Smooth muscle cell (in vitro differentiated cells): ENCODE data around the gene SPATS1. TPM values are rescaled to one million over a fixed set of nuclear protein-coding genes. Genes with fewer than 3 reads are reported as not detected.

ENCODE experiments used
- DNase-seq: peaks from one replicate; lab custom pipeline; 2025; ENCODE audit not compliant: unreplicated experiment; lab: John Stamatoyannopoulos, UW
- H2AFZ ChIP-seq: fragments of 200-600 bp; sonication (generic); 2 replicates; pipeline ENCODE4 v1.6.0; 2016; ENCODE audit warnings: antibody characterized with exemption, low read depth, mild to moderate bottlenecking
- H3F3A ChIP-seq: fragments of 200-600 bp; sonication (generic); 2 replicates; pipeline ENCODE4 v1.6.0; 2017; ENCODE audit warnings: antibody characterized with exemption, low read depth
- H3K27ac ChIP-seq: fragments of 200-600 bp; sonication (generic); 2 replicates; pipeline ENCODE4 v1.5.1; 2016; ENCODE audit warnings: low read depth, mild to moderate bottlenecking
- H3K27me3 ChIP-seq: fragments of 200-600 bp; sonication (generic); 2 replicates; pipeline ENCODE4 v1.6.1; 2016; ENCODE audit warnings: low read depth, mild to moderate bottlenecking
- H3K36me3 ChIP-seq: fragments of 200-600 bp; sonication (generic); 2 replicates; pipeline ENCODE4 v1.5.1; 2016; ENCODE audit warnings: low read depth
- H3K4me1 ChIP-seq: fragments of 200-600 bp; sonication (generic); 2 replicates; pipeline ENCODE4 v1.5.1; 2016; ENCODE audit warnings: low read depth
- H3K4me2 ChIP-seq: fragments of 200-600 bp; sonication (generic); 2 replicates; pipeline ENCODE4 v1.6.0; 2016; ENCODE audit warnings: mild to moderate bottlenecking
- H3K4me3 ChIP-seq: fragments of 200-600 bp; sonication (generic); 2 replicates; pipeline ENCODE4 v1.5.1; 2016; ENCODE audit warnings: mild to moderate bottlenecking
- H3K79me2 ChIP-seq: fragments of 200-600 bp; sonication (generic); 2 replicates; pipeline ENCODE4 v1.6.0; 2016; ENCODE audit warnings: low read depth, mild to moderate bottlenecking
- H3K9ac ChIP-seq: fragments of 200-600 bp; sonication (generic); 2 replicates; pipeline ENCODE4 v1.6.0; 2016; ENCODE audit warnings: low read depth
- H3K9me3 ChIP-seq: fragments of 200-600 bp; sonication (generic); replicated peaks from 2 replicates; pipeline ENCODE4 v1.5.1; 2016; ENCODE audit warnings: low read depth
- H4K20me1 ChIP-seq: fragments of 200-600 bp; sonication (generic); 2 replicates; pipeline ENCODE4 v1.6.0; 2016; ENCODE audit warnings: low read depth
- CTCF ChIP-seq: fragments of 200-600 bp; sonication (generic); IDR thresholded peaks from 2 replicates; pipeline ENCODE4 v1.5.1; 2017; ENCODE audit warnings: borderline replicate concordance, mild to moderate bottlenecking, antibody characterized with exemption; ENCODE audit not compliant: insufficient read depth, poor library complexity, severe bottlenecking
- WGBS: methylation state at CpG from one replicate; pipeline ENCODE4 v1.1.7; 2016; ENCODE audit warnings: low lambda C conversion rate; 5-methylcytosine and 5-hydroxymethylcytosine counted together
- polyA plus RNA-seq: library from polyadenylated mRNA; unstranded; fragments of >200 nt; fragmentation: Nextera tagmentation; extraction: Ambion mirVana; gene quantifications from 2 replicates; pipeline ENCODE4 v1.2.1, GENCODE V29; 2016
- total RNA-seq: library from RNA; depleted of rRNA; stranded (reverse); fragments of >200 nt; gene quantifications from 2 replicates; pipeline ENCODE4 v1.2.3, GENCODE V29; 2014

The SPATS1 gene, protein sequence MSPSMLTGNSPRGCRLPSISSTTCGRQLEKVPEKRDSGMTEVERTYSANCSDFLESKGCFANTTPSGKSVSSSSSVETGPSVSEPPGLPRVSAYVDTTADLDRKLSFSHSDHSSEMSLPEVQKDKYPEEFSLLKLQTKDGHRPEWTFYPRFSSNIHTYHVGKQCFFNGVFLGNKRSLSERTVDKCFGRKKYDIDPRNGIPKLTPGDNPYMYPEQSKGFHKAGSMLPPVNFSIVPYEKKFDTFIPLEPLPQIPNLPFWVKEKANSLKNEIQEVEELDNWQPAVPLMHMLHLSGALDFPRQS
- not detected in 2 replicates for total RNA-seq
- polyA plus RNA-seq: not detected in 2 replicates

DNA sequence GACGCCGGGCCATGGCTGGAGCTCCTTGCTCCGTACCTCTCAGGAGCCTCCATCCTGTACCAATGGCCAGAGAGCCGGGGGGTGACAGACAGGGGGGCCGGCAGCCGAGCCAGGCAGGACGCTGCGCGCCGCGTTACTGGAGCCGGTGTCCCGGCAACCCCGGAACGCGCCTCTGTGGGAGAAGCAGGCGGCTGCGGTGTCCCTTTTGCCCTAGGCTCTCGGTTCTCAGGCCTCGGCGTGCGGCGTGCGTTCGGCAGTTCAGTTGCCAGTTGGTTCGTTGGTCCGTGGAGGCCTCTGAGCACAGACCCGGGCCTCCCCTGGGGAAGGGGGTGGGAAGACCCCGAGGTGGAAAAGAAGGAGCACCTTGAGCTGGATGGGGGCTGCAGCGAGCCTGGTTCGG, at the start of gene SPATS1:
SPATS1 (plus strand) TSS at position 162 of the 400 bp plus-strand sequence. CDS start 446 bp downstream, outside the sequence.
- no peak for DNase-seq
- 25% methylated on average over 31 of the region's 31 CpGs for WGBS
- Histone ChIP-seq H3K27me3 (peaks cover 47% of the 10 kb centered on the region), H3K4me1 (no peaks in the 10 kb centered on the region), H3K4me3 (no peak within 1 kb of the TSS), H3F3A (no peaks in the 10 kb centered on the region), H4K20me1 (no peaks in the 10 kb centered on the region), H3K27ac (no peak within 1 kb of the TSS), H2AFZ (no peak within 1 kb of the TSS), H3K4me2 (peak within 1 kb of the TSS; percentile 51), H3K79me2 (no peaks in the 10 kb centered on the region), H3K9me3 (no peaks in the 10 kb centered on the region), H3K9ac (no peak within 1 kb of the TSS), H3K36me3 (no peaks in the 10 kb centered on the region)
- no peak for TF ChIP-seq CTCF

DNA sequence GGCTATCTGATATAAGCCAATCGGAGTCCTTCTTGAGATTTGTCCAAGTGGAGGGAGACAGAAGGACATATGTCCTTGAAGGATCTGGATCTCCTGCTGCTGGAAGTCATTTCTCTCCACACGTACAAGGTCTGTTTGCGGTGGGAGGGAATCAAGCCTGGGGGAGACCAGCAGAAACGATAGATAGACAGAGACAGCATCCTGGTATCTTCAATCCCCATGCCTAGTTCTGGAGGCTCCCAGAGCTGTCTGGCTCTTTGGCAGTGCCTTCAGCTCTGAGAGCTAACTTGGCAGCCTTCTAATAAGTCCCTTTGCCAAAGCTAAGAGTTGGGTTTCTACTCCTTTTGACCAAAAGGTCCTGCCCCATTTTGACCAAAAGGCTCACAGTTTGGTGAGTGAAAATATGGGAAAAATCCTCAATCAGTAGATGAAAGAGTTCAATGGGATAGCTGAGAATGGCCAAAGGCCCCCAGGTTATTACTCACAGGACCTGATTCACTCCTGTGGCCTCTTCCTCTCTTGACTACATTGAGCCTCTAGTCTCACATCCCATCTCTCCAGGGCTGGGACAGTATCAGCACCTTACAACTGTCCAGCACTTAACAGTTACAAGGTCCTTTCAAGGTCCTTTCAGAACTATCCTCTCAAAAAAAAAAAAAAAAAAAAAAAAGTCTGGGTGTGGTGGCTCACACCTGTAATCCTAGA, 49.6 kb upstream of the SPATS1 start:
- Histone ChIP-seq H3K4me3 (no peak overlapping the region), H3K36me3 (no peaks in the 10 kb centered on the region), H3K9me3 (no peaks in the 10 kb centered on the region), H2AFZ (no peak overlapping the region), H3K4me2 (no peak overlapping the region), H3K27me3 (peaks cover 91% of the 10 kb centered on the region), H3K27ac (no peak overlapping the region), H3F3A (no peaks in the 10 kb centered on the region), H3K79me2 (no peaks in the 10 kb centered on the region), H3K9ac (no peak overlapping the region), H4K20me1 (no peaks in the 10 kb centered on the region), H3K4me1 (peaks cover 4% of the 10 kb centered on the region)
- 82% methylated on average over 4 of the region's 4 CpGs for WGBS
- DNase-seq: no peak
- no peak for TF ChIP-seq CTCF

DNA sequence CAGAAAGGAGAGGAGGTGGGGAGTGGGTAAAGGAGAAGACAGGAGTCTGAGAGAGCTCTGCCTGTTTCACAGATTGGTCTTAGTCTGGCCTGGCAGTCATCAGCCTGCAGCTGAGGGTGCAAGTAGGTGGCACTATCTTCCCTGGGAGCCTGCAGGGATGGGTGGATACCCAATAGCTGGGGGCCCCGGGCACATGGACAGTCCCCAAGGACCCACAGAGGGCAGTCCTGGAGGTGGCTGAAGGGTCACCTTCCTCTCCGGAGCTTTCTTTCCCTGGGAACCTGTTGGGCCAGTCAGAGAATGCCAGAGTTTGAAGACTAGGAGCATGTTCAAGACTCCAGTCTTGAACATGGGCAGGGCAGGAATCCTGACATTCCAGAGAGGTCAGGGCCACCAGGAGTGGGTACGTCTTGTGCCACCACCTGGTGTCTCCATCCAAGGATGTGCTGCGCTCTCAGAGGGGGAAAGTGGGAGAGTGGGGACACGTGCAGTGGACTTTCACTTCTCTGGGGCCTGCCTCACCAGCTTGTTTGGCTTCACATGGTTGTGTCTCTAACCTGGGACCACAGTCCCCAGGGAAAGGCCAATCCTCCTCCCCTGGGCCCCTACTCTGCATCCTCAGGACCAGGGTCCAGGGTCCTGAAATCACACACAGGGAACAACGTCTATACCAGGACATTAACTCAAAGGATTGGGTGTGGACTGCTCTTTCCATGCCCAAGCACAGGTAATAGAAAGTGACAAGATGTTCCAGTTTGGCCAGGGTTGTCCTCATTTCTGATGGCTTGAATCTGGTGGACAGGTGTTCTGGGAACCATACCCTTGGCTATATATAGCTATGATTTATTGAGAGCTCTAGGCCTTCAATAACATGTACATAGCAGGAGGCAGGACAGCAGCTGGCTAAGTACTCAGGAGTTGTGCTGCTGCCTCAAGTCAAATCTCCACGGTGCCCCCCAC, 47.3 kb upstream of the SPATS1 start:
- no peak overlapping the region for H3K27ac ChIP-seq
- peaks cover 87% of the 10 kb centered on the region for H3K27me3 ChIP-seq
- WGBS: 80% methylated on average over 7 of the region's 7 CpGs
- no peak for DNase-seq
- no peaks in the 10 kb centered on the region for H3K9me3 ChIP-seq
- no peak overlapping the region for H3K9ac ChIP-seq
- no peak overlapping the region for H3K4me2 ChIP-seq
- H4K20me1 ChIP-seq: no peaks in the 10 kb centered on the region
- no peaks in the 10 kb centered on the region for H3F3A ChIP-seq
- H3K4me1 ChIP-seq: peaks cover 4% of the 10 kb centered on the region
- H3K79me2 ChIP-seq: no peaks in the 10 kb centered on the region
- H3K4me3 ChIP-seq: no peak overlapping the region
- no peaks in the 10 kb centered on the region for H3K36me3 ChIP-seq
- H2AFZ ChIP-seq: no peak overlapping the region
- no peak for TF ChIP-seq CTCF
